ENCODE measurements around the gene CCDC27. TPM values are rescaled to one million over a fixed set of nuclear protein-coding genes. Genes with fewer than 3 reads are reported as not detected.

CCDC27 gene
- total and polyA plus RNA-seq, 4 experiments from 2014 or later, result not detected

DNA sequence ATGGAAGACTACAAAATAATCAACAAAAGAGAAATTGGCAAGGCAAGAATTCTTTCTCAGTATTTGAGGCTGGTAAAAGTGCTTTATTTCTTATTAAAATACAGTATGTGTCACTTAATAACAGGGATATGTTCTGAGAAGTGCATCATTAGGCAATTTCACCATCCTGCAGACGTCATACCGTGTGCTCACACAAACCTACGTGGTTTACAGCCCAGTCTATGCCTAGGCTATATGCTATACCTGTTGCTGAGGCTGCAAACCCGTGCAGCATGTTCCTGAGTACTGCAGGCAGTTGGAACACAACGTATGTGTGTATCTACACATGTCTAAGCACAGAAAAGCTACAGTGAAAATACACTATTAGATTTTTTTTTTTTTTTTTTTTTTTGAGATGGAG lies 2.7 kb upstream of the CCDC27 start:
- peaks cover 18 to 35% (median 29%) of the 10 kb centered on the region in 4 donors for H3K4me1 Mint-ChIP-seq
- no peak overlapping the region for H3K4me3 Mint-ChIP-seq
- no peak overlapping the region for H3K4me3 ChIP-seq (ENCODE audit: low read length in 2 of 2)
- H3K27me3 Mint-ChIP-seq, result no peaks in the 10 kb centered on the region
- H3K9me3 ChIP-seq (ENCODE audit: control insufficient read depth in 1 of 2, low read length in 2 of 2), result no peaks in the 10 kb centered on the region
- H3K27ac ChIP-seq (ENCODE audit: low read depth, low read length), result no peak overlapping the region
- no peaks in the 10 kb centered on the region for H3K36me3 ChIP-seq (ENCODE audit: insufficient read depth, low read length)
- peaks cover 17% of the 10 kb centered on the region for H3K4me1 ChIP-seq (ENCODE audit: insufficient read depth, low read length)
- H3K9me3 Mint-ChIP-seq, result no peaks in the 10 kb centered on the region
- POLR2A ChIA-PET (ENCODE audit: partially characterized antibody), result no interaction called here
- H3K27me3 ChIP-seq (ENCODE audit: insufficient read depth, low read length), result no peaks in the 10 kb centered on the region
- no peak overlapping the region for H3K27ac Mint-ChIP-seq
- DNase-seq, result no peak
- intact Hi-C loops (cut with micrococcal nuclease), result no loop called here
- CTCF ChIA-PET (ENCODE audit: partially characterized antibody), result interaction anchor here (1.0 kb wide), 1 partner anchor 8 kb away, joined by 3 read pairs; no protein-coding TSS in a partner anchor
- peaks cover 0 to 6% of the 10 kb centered on the region in 2 donors for H3K36me3 Mint-ChIP-seq

DNA sequence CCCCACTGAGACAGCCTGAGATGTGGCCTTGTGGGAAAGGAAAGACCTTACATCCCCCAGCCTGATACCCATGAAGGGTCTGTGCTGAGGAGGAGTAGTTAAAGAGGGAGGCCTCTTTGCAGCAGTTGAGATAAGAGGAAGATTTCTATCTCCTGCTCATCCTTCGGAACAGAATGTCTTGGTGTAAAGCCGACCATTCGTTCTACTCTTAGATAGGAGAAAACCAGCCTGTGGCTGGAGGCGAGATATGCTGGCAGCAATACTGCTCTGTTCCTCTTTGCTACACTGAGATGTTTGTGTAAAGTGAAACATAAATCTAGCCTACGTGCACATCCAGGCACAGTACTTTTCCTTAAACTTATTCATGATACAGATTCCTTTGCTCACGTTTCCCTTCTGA lies 1.5 kb upstream of the CCDC27 start:
- H3K36me3 ChIP-seq (ENCODE audit: insufficient read depth, low read length), result no peaks in the 10 kb centered on the region
- H3K4me3 ChIP-seq (ENCODE audit: low read length in 2 of 2), result no peak overlapping the region
- Mint-ChIP-seq H3K9me3 (no peaks in the 10 kb centered on the region), H3K36me3 (no peaks in the 10 kb centered on the region), H3K4me1 (peaks cover 13 to 23% (median 19%) of the 10 kb centered on the region in 4 donors), H3K27ac (no peak overlapping the region), H3K4me3 (no peak overlapping the region), H3K27me3 (peaks cover 0 to 1% of the 10 kb centered on the region in 2 donors)
- CTCF ChIA-PET (ENCODE audit: partially characterized antibody), result no interaction called here
- peaks cover 14% of the 10 kb centered on the region for H3K4me1 ChIP-seq (ENCODE audit: insufficient read depth, low read length)
- POLR2A ChIA-PET (ENCODE audit: partially characterized antibody), result no interaction called here
- no peaks in the 10 kb centered on the region for H3K27me3 ChIP-seq (ENCODE audit: insufficient read depth, low read length)
- DNase-seq, result no peak
- intact Hi-C loops (cut with micrococcal nuclease), result no loop called here
- H3K9me3 ChIP-seq (ENCODE audit: control insufficient read depth in 1 of 2, low read length in 2 of 2), result no peaks in the 10 kb centered on the region
- no peak overlapping the region for H3K27ac ChIP-seq (ENCODE audit: low read depth, low read length)

DNA sequence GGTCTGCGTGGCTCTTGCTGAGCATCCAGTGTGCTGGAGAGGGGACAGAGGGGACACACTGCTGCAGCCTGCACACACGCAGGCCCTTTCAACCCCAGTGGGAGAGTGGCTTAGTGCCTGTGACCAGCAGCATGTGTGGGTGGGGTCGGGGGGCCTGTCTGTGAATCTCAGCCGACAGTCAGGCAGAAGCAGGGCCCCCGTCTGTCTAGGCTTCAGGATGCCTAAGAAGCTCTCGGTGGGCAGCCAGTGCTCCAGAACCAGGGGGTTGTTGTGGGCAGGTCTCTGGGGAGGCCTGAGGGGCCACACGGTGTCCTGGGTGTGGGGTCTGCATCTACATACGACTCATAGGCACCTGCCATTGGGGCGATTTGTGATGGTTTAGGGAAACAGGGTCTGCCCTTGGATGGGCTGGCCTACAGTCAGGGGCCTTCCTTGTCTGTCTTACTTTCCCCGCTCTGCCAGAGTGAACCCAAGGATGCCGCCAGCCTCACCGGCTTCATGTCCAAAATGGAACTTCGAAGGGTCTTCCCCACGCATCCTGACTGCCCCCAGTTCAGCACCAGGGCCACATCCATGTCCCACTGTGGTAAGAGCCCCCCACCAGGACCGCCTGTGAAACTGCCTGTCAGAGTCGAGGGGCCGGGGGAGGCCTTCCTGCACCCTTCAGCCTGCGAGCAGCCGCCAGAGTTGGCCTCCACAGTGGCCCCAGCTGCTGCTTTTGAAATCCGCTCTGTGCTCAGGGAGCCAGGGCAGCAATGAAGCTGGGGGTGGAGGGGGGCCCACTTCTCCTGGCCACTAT lies 1.6 kb downstream of the CCDC27 start:
- Mint-ChIP-seq H3K36me3 (no peaks in the 10 kb centered on the region), H3K4me3 (no peak overlapping the region), H3K9me3 (no peaks in the 10 kb centered on the region), H3K4me1 (peaks cover 0 to 3% (median 0%) of the 10 kb centered on the region in 4 donors), H3K27me3 (peaks cover 1 to 2% of the 10 kb centered on the region in 2 donors), H3K27ac (no peak overlapping the region)
- ChIA-PET CTCF (ENCODE audit: partially characterized antibody) (no interaction called here), POLR2A (ENCODE audit: partially characterized antibody) (interaction anchor here (0.7 kb wide), 1 partner anchor 42 kb away, joined by 3 read pairs; the partner anchor contains the start of gene LRRC47)
- DNase-seq, result no peak
- intact Hi-C loops (cut with micrococcal nuclease), result no loop called here
- H3K4me1 ChIP-seq (ENCODE audit: insufficient read depth, low read length), result no peaks in the 10 kb centered on the region
- H3K4me3 ChIP-seq (ENCODE audit: low read length in 2 of 2), result no peak overlapping the region
- H3K9me3 ChIP-seq (ENCODE audit: control insufficient read depth in 1 of 2, low read length in 2 of 2), result no peaks in the 10 kb centered on the region
- no peak overlapping the region for H3K27ac ChIP-seq (ENCODE audit: low read depth, low read length)
- no peaks in the 10 kb centered on the region for H3K36me3 ChIP-seq (ENCODE audit: insufficient read depth, low read length)
- no peaks in the 10 kb centered on the region for H3K27me3 ChIP-seq (ENCODE audit: insufficient read depth, low read length)

DNA sequence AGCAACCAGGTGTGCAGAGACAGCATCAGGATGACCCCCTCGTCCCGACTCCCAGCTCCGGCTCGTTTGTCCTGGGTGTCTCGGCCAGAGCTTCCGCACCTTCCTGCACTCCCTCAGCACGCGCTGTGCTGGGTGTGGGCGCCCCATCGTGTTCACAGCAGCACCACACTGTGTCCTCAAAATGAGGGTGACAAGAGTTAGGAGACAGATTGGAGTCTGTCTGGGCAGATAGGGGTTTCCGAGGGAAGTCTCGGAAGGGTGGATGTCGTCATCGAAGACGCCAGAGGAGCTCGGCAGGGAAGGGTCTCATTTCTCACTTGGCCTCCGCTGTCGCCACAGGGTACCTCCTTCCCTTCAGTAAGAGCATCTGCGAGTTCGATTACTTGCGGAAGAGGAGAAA lies 4.1 kb downstream of the CCDC27 start:
- intact Hi-C loops (cut with micrococcal nuclease), result no loop called here
- ChIA-PET POLR2A (ENCODE audit: partially characterized antibody) (no interaction called here), CTCF (ENCODE audit: partially characterized antibody) (interaction anchor here (1.4 kb wide), 1 partner anchor 13 kb away, joined by 4 read pairs; no protein-coding TSS in a partner anchor)
- Histone ChIP-seq H3K36me3 (ENCODE audit: insufficient read depth, low read length) (no peaks in the 10 kb centered on the region), H3K4me3 (ENCODE audit: low read length in 2 of 2) (no peak overlapping the region), H3K4me1 (ENCODE audit: insufficient read depth, low read length) (no peaks in the 10 kb centered on the region), H3K9me3 (ENCODE audit: control insufficient read depth in 1 of 2, low read length in 2 of 2) (no peaks in the 10 kb centered on the region), H3K27ac (ENCODE audit: low read depth, low read length) (no peak overlapping the region), H3K27me3 (ENCODE audit: insufficient read depth, low read length) (no peaks in the 10 kb centered on the region)
- Mint-ChIP-seq H3K36me3 (no peaks in the 10 kb centered on the region), H3K4me3 (no peak overlapping the region), H3K4me1 (no peaks in the 10 kb centered on the region), H3K27me3 (peaks cover 10 to 15% of the 10 kb centered on the region in 2 donors), H3K27ac (no peak overlapping the region), H3K9me3 (peaks cover 0 to 3% (median 0%) of the 10 kb centered on the region in 8 donors)
- DNase-seq, result no peak

DNA sequence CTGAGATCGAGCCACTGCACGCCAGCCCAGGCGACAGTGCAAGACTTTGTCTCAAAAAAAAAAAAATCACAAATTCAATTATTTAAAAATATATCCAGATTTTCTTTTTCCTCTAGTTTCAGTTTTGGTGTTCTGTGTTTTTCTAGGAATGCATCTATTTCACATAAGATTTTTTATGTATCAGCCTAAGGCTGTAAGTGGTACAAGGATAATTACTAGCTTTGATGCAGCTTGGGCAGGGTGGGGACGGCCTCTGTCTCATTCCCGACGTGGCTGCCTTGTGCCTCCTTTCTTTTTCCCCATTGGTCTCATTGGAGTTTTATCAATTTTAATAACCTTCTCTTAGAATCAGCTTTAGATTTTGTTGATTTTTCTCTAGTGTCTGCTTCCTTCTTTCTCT lies 6.9 kb downstream of the CCDC27 start:
- H3K27ac Mint-ChIP-seq, result no peak overlapping the region
- no peak overlapping the region for H3K27ac ChIP-seq (ENCODE audit: low read depth, low read length)
- peaks cover 0 to 3% (median 0%) of the 10 kb centered on the region in 8 donors for H3K9me3 Mint-ChIP-seq
- H3K4me3 Mint-ChIP-seq, result no peak overlapping the region
- H3K36me3 Mint-ChIP-seq, result no peaks in the 10 kb centered on the region
- intact Hi-C loops (cut with micrococcal nuclease), result no loop called here
- H3K9me3 ChIP-seq (ENCODE audit: control insufficient read depth in 1 of 2, low read length in 2 of 2), result no peaks in the 10 kb centered on the region
- ChIA-PET CTCF (ENCODE audit: partially characterized antibody) (no interaction called here), POLR2A (ENCODE audit: partially characterized antibody) (no interaction called here)
- peaks cover 12 to 17% of the 10 kb centered on the region in 2 donors for H3K27me3 Mint-ChIP-seq
- no peak overlapping the region for H3K4me3 ChIP-seq (ENCODE audit: low read length in 2 of 2)
- no peaks in the 10 kb centered on the region for H3K36me3 ChIP-seq (ENCODE audit: insufficient read depth, low read length)
- H3K27me3 ChIP-seq (ENCODE audit: insufficient read depth, low read length), result no peaks in the 10 kb centered on the region
- H3K4me1 Mint-ChIP-seq, result no peaks in the 10 kb centered on the region
- no peak for DNase-seq
- H3K4me1 ChIP-seq (ENCODE audit: insufficient read depth, low read length), result no peaks in the 10 kb centered on the region

DNA sequence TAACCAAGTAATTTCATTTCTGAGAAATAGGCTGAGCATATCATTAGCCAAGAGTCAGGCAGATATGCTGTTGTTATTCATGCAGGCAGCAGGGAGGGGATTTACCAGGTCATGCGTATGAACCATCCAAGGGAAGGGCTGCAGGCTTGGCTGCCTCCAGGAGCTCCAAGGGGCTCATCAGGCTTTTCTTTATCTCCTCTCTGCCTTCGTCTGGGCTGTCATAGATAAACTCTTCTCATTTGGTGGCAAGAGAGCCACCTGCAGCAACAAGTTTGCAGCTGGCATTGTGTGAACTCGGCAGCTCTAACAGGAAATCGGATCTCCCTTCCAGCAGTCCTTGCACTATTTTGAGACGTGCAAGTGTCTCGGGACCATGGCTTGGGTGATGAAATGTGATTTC lies 7.5 kb downstream of the CCDC27 start:
- Mint-ChIP-seq H3K36me3 (no peaks in the 10 kb centered on the region), H3K4me1 (no peaks in the 10 kb centered on the region), H3K27me3 (peaks cover 14 to 19% of the 10 kb centered on the region in 2 donors), H3K4me3 (no peak overlapping the region), H3K9me3 (peaks cover 0 to 3% (median 0%) of the 10 kb centered on the region in 8 donors), H3K27ac (no peak overlapping the region)
- Histone ChIP-seq H3K27ac (ENCODE audit: low read depth, low read length) (no peak overlapping the region), H3K36me3 (ENCODE audit: insufficient read depth, low read length) (no peaks in the 10 kb centered on the region), H3K4me1 (ENCODE audit: insufficient read depth, low read length) (no peaks in the 10 kb centered on the region), H3K9me3 (ENCODE audit: control insufficient read depth in 1 of 2, low read length in 2 of 2) (no peaks in the 10 kb centered on the region), H3K27me3 (ENCODE audit: insufficient read depth, low read length) (no peaks in the 10 kb centered on the region), H3K4me3 (ENCODE audit: low read length in 2 of 2) (no peak overlapping the region)
- POLR2A ChIA-PET (ENCODE audit: partially characterized antibody), result no interaction called here
- intact Hi-C loops (cut with micrococcal nuclease), result no loop called here
- CTCF ChIA-PET (ENCODE audit: partially characterized antibody), result no interaction called here
- no peak for DNase-seq

DNA sequence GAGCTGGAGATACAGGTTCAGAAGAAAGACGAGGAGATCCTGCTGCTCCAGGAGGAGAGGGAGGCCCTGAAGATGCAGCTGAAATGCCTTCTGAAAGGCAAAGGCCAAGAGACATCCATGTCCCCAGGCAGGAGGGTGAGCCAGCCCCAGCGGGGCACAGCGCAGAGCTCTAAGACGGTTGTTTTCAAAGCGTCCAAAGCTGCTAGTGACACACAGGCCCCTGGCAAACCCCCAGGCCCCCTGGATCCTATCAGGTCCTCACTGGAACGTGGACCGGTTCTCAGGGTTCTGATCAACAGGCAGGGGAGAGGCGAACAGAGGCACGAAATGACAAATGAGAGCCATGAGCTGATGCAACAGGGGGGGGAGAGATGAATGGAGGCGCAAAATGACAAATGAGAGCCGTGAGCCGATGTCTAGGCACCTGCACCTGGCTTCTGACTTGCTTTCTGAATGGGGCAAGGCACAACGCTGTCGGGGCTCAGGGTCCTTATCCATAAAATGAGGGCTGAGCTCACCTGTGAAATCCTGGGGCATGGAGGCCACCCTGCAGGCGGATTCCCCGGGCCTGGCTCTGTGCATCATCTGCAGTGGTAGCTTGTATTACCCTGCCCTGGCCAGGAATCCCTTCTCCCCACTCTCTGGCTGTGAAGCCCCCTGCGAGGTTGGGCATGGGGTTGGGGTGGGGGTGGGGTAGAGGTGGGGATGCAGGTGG lies 9.2 kb downstream of the CCDC27 start:
- H3K4me3 ChIP-seq (ENCODE audit: low read length in 2 of 2), result no peak overlapping the region
- Mint-ChIP-seq H3K36me3 (no peaks in the 10 kb centered on the region), H3K27me3 (peaks cover 18 to 19% of the 10 kb centered on the region in 2 donors), H3K27ac (no peak overlapping the region), H3K4me3 (no peak overlapping the region), H3K9me3 (peaks cover 0 to 3% (median 0%) of the 10 kb centered on the region in 8 donors), H3K4me1 (no peaks in the 10 kb centered on the region)
- H3K27ac ChIP-seq (ENCODE audit: low read depth, low read length), result no peak overlapping the region
- DNase-seq, result no peak
- H3K4me1 ChIP-seq (ENCODE audit: insufficient read depth, low read length), result no peaks in the 10 kb centered on the region
- H3K36me3 ChIP-seq (ENCODE audit: insufficient read depth, low read length), result no peaks in the 10 kb centered on the region
- H3K27me3 ChIP-seq (ENCODE audit: insufficient read depth, low read length), result no peaks in the 10 kb centered on the region
- intact Hi-C loops (cut with micrococcal nuclease), result no loop called here
- ChIA-PET CTCF (ENCODE audit: partially characterized antibody) (no interaction called here), POLR2A (ENCODE audit: partially characterized antibody) (no interaction called here)
- no peaks in the 10 kb centered on the region for H3K9me3 ChIP-seq (ENCODE audit: control insufficient read depth in 1 of 2, low read length in 2 of 2)

Measured in CD4-positive, alpha-beta memory T cell (primary cell).